GM12873 (cell line): Measurements from ENCODE around the gene CCDC80.

Source experiments
- CTCF ChIP-seq: IDR thresholded peaks from 2 replicates; pipeline ENCODE4 v1.5.1; 2012; ENCODE audit warnings: low read depth, mild to moderate bottlenecking, moderate library complexity, low read length, control low read depth; ENCODE audit not compliant: insufficient read depth; ENCODE audit errors: missing control alignments

Gene CCDC80

GRCh38 chr3:112646623-112647022, 5.7 kb upstream of the CCDC80 start:
- no peak for TF ChIP-seq CTCF

GRCh38 chr3:112644453-112644852, 3.5 kb upstream of the CCDC80 start:
- no peak for TF ChIP-seq CTCF

- TF ChIP-seq CTCF, result no peak
Measured at GRCh38 chr3:112643621-112644240, 2.8 kb upstream of the CCDC80 start.

GRCh38 chr3:112642912-112643506, 2.1 kb upstream of the CCDC80 start:
- TF ChIP-seq CTCF, result peak; percentile 87

GRCh38 chr3:112640276-112640929, 540 bp downstream of the CCDC80 start:
- no peak for TF ChIP-seq CTCF

- TF ChIP-seq CTCF, result no peak
Measured at GRCh38 chr3:112639455-112640225, 1.3 kb downstream of the CCDC80 start.

GRCh38 chr3:112638327-112639020, 2.5 kb downstream of the CCDC80 start:
- TF ChIP-seq CTCF, result no peak
